Mesendoderm (in vitro differentiated cells): ENCODE measurements around the gene SYNGR2.

Experiments
- DNase-seq: peaks from one replicate; pipeline ENCODE4 v3.0.0; 2013
- H2AK5ac ChIP-seq: 2 replicates; pipeline ENCODE4 v1.6.1; 2013; ENCODE audit warnings: low read length, inconsistent platforms
- H2BK120ac ChIP-seq: 2 replicates; pipeline ENCODE4 v1.6.1; 2013; ENCODE audit warnings: low read depth, mild to moderate bottlenecking, low read length, moderate library complexity, mixed read lengths
- H2BK15ac ChIP-seq: replicated peaks from 2 replicates; pipeline ENCODE4 v1.6.1; 2013; ENCODE audit warnings: low read depth, mild to moderate bottlenecking, moderate library complexity
- H2BK5ac ChIP-seq: 2 replicates; pipeline ENCODE4 v1.6.1; 2013; ENCODE audit warnings: low read length, inconsistent platforms
- H3K18ac ChIP-seq: 2 replicates; pipeline ENCODE4 v1.6.1; 2013; ENCODE audit warnings: mild to moderate bottlenecking, low read length, mixed read lengths
- H3K23ac ChIP-seq: one replicate; pipeline ENCODE4 v1.6.1; 2013; ENCODE audit warnings: low read length
- H3K27ac ChIP-seq: 2 replicates; pipeline ENCODE4 v1.5.1; 2013; ENCODE audit warnings: low read depth, mild to moderate bottlenecking, inconsistent platforms, low read length, moderate library complexity
- H3K27me3 ChIP-seq: 2 replicates; pipeline ENCODE4 v1.6.1; 2013; ENCODE audit warnings: low read length, control low read depth, mild to moderate bottlenecking, inconsistent platforms; ENCODE audit not compliant: insufficient read depth, poor library complexity
- H3K36me3 ChIP-seq: 2 replicates; pipeline ENCODE4 v1.6.1; 2013; ENCODE audit warnings: low read length, inconsistent platforms; ENCODE audit not compliant: control insufficient read depth, insufficient read depth
- H3K4ac ChIP-seq: one replicate; pipeline ENCODE4 v1.6.1; 2013; ENCODE audit warnings: low read depth, mild to moderate bottlenecking, low read length, moderate library complexity
- H3K4me1 ChIP-seq: 2 replicates; pipeline ENCODE4 v1.6.1; 2013; ENCODE audit warnings: low read depth, low read length, inconsistent platforms; ENCODE audit not compliant: control insufficient read depth
- H3K4me2 ChIP-seq: 2 replicates; pipeline ENCODE4 v1.6.1; 2013; ENCODE audit warnings: low read length
- H3K4me3 ChIP-seq: 2 replicates; pipeline ENCODE4 v1.5.1; 2013; ENCODE audit warnings: mild to moderate bottlenecking, low read length
- H3K56ac ChIP-seq: one replicate; pipeline ENCODE4 v1.6.1; 2013; ENCODE audit warnings: low read length
- H3K79me1 ChIP-seq: 2 replicates; pipeline ENCODE4 v1.6.1; 2013; ENCODE audit warnings: low read length, inconsistent platforms
- H3K79me2 ChIP-seq: 2 replicates; pipeline ENCODE4 v1.6.1; 2013; ENCODE audit warnings: mild to moderate bottlenecking, low read length; ENCODE audit not compliant: control insufficient read depth, insufficient read depth
- H3K9ac ChIP-seq: 2 replicates; pipeline ENCODE4 v1.6.1; 2013; ENCODE audit warnings: low read length, inconsistent platforms
- H4K5ac ChIP-seq: one replicate; pipeline ENCODE4 v1.6.1; 2013; ENCODE audit warnings: low read length
- H4K8ac ChIP-seq: one replicate; pipeline ENCODE4 v1.6.1; 2013; ENCODE audit warnings: low read depth, mild to moderate bottlenecking, control low read depth, low read length, moderate library complexity
- WGBS: extraction: QIAGEN DNeasy Blood & Tissue Kit; methylation state at CpG from one replicate; pipeline ENCODE4 v1.1.7; 2013; ENCODE audit warnings: low lambda C conversion rate, missing lambda C conversion rate; ENCODE audit not compliant: insufficient coverage; ENCODE audit errors: extremely low coverage; 5-methylcytosine and 5-hydroxymethylcytosine counted together

Gene SYNGR2

DNA sequence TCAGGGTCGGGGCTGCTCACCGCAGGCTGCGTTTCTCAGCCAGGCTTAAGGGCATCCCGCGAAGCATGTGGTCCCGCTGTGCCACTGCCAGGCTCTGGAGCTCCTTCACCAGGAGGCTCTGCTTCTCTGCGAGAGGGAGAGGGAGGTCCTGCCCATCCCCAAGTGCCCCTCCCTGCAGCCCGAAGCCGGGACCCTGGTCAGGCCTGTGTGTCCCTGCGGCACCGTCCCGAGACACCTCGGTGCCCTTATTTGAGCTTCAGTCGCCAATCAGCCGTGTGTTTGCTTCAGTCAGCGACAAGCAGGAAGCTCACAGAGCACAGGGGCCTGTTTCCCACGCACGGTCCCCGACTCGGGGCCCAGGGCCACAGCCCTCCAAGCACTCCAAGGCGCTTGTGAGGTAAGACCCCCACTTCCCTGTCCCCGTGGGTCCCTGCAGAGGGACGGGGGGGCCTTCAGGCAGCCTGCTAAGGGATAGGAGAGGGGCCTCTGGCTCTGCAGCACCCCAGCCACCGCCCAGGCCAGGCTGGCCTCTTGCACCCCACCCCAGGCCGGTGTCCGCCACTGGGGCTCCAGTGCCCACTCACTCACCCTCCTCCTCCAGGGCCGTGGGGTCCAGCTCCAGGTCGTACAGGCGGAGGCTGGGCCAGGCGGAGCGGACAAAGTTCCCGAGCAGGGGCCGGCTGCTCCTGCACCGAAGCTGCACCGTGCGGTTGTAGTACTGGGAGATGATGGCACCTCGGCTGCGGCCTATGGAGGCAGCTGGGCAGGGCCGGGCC, 43.1 kb upstream of the SYNGR2 start:
- Histone ChIP-seq H3K79me1 (peaks cover 8% of the 10 kb centered on the region), H3K4ac (no peak overlapping the region), H3K4me2 (no peak overlapping the region), H4K5ac (no peak overlapping the region), H2AK5ac (no peak overlapping the region), H3K79me2 (peaks cover 20% of the 10 kb centered on the region), H3K56ac (peak overlapping the region; percentile 42), H3K4me3 (no peak overlapping the region), H3K4me1 (peaks cover 10% of the 10 kb centered on the region), H3K27me3 (no peaks in the 10 kb centered on the region), H2BK15ac (no peak overlapping the region), H2BK5ac (no peak overlapping the region), H3K27ac (no peak overlapping the region), H3K9ac (no peak overlapping the region), H3K18ac (no peak overlapping the region), H3K23ac (no peak overlapping the region), H2BK120ac (no peak overlapping the region), H3K36me3 (peaks cover 20% of the 10 kb centered on the region), H4K8ac (no peak overlapping the region)
- WGBS, result no CpG with 5 or more reads among the region's 39 CpGs
- no peak for DNase-seq

- Histone ChIP-seq H4K8ac (no peak overlapping the region), H3K4me3 (no peak overlapping the region), H3K9ac (peak overlapping the region; percentile 79), H2BK15ac (no peak overlapping the region), H2BK5ac (no peak overlapping the region), H2BK120ac (no peak overlapping the region), H3K79me1 (peaks cover 8% of the 10 kb centered on the region), H3K23ac (no peak overlapping the region), H3K4me2 (no peak overlapping the region), H3K18ac (peak overlapping the region; percentile 43), H3K27ac (peak overlapping the region; percentile 1), H3K27me3 (no peaks in the 10 kb centered on the region), H3K79me2 (peaks cover 20% of the 10 kb centered on the region), H3K36me3 (peaks cover 20% of the 10 kb centered on the region), H3K4me1 (peaks cover 11% of the 10 kb centered on the region), H4K5ac (no peak overlapping the region), H3K4ac (peak overlapping the region; percentile 21), H2AK5ac (no peak overlapping the region), H3K56ac (peak overlapping the region; percentile 87)
- WGBS, result no CpG with 5 or more reads among the region's 25 CpGs
- no peak for DNase-seq
These were observed 42.1 kb upstream of the SYNGR2 start for GRCh38 chr17:78125976-78126894.

GRCh38 chr17:78126895-78127238, 41.5 kb upstream of the SYNGR2 start:
- no peak overlapping the region for H3K4me3 ChIP-seq
- WGBS, result no CpG with 5 or more reads among the region's 6 CpGs

DNA sequence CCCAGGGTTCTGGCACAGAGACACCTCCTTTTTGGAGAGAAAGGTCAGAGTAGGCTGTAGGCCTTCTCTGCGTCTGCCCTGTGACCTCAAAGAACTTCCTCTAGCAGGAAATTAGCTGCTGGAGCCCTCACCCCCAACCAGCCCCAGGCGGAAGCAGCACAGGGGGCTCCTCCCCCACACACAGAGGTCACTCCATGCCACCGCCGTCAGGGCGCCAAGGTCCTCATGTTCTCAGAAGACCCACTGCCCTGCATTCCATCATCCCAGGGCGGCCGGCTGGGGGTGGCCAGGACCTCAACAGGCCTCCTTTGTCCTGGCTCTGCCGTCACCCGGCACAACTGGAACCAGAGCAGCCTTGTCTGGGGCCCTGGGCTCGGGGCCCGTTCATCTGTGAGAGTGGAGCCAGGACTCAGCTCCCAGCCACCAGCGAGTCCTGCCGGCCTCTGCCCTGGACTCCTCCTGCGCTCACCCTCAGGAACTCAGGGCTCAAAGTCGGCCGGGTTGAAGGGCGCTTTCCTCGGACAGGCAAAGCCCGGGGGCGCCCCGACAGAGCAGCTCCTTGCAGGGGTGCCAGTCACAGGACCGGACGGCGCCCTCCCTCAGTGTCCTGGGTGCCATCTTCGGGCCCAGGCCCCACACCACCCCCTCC, 41.0 kb upstream of the SYNGR2 start:
- peak; percentile 85 for DNase-seq
- no CpG with 5 or more reads among the region's 25 CpGs for WGBS
- peak overlapping the region; percentile 83 for H3K27ac ChIP-seq

More at GRCh38 chr17:78126895-78127238, 41.5 kb upstream of the SYNGR2 start:
- Histone ChIP-seq H3K4me1 (peaks cover 11% of the 10 kb centered on the region), H3K4ac (peak overlapping the region; percentile 21), H2BK5ac (peak overlapping the region; percentile 33), H2BK120ac (no peak overlapping the region), H3K27ac (peak overlapping the region; percentile 83), H4K8ac (no peak overlapping the region), H3K4me2 (peak overlapping the region; percentile 35), H2BK15ac (no peak overlapping the region), H3K9ac (peak overlapping the region; percentile 79), H3K56ac (peak overlapping the region; percentile 87), H3K79me2 (peaks cover 20% of the 10 kb centered on the region), H2AK5ac (peak overlapping the region; percentile 1), H3K27me3 (no peaks in the 10 kb centered on the region), H3K36me3 (peaks cover 18% of the 10 kb centered on the region), H4K5ac (no peak overlapping the region), H3K79me1 (peaks cover 8% of the 10 kb centered on the region), H3K18ac (peak overlapping the region; percentile 43), H3K23ac (no peak overlapping the region)
- DNase-seq, result no peak

GRCh38 chr17:78127888-78128550, 40.4 kb upstream of the SYNGR2 start:
- Histone ChIP-seq H4K5ac (no peak overlapping the region), H3K79me2 (peaks cover 20% of the 10 kb centered on the region), H3K23ac (no peak overlapping the region), H3K4me2 (peak overlapping the region; percentile 78), H2BK5ac (peak overlapping the region; percentile 88), H2BK120ac (peak overlapping the region; percentile 88), H3K9ac (peak overlapping the region; percentile 79), H3K36me3 (peaks cover 9% of the 10 kb centered on the region), H3K27me3 (no peaks in the 10 kb centered on the region), H3K79me1 (peaks cover 5% of the 10 kb centered on the region), H3K4me1 (peaks cover 11% of the 10 kb centered on the region), H3K27ac (peak overlapping the region; percentile 93), H3K18ac (peak overlapping the region; percentile 95), H3K4me3 (peak overlapping the region; percentile 93), H2AK5ac (no peak overlapping the region), H4K8ac (peak overlapping the region; percentile 7), H3K56ac (peak overlapping the region; percentile 87), H2BK15ac (no peak overlapping the region), H3K4ac (peak overlapping the region; percentile 82)
- DNase-seq, result no peak
- no CpG with 5 or more reads among the region's 39 CpGs for WGBS

More for the DNA sequence above, 41.0 kb upstream of the SYNGR2 start:
- Histone ChIP-seq H4K5ac (no peak overlapping the region), H3K4me2 (peak overlapping the region; percentile 35), H3K23ac (no peak overlapping the region), H3K4me1 (peaks cover 11% of the 10 kb centered on the region), H2BK5ac (peak overlapping the region; percentile 37), H3K56ac (peak overlapping the region; percentile 87), H3K27me3 (no peaks in the 10 kb centered on the region), H3K9ac (peak overlapping the region; percentile 79), H2BK15ac (no peak overlapping the region), H2AK5ac (peak overlapping the region; percentile 1), H3K79me2 (peaks cover 20% of the 10 kb centered on the region), H4K8ac (no peak overlapping the region), H2BK120ac (no peak overlapping the region), H3K4me3 (peak overlapping the region; percentile 92), H3K36me3 (peaks cover 15% of the 10 kb centered on the region), H3K4ac (peak overlapping the region; percentile 74), H3K79me1 (peaks cover 8% of the 10 kb centered on the region), H3K18ac (peak overlapping the region; percentile 95)
